Neural cell (in vitro differentiated cells): ENCODE data around the gene ALLC. TPM values are rescaled to one million over a fixed set of nuclear protein-coding genes. Genes with fewer than 3 reads are reported as not detected.
"Not testable (repeated sequence)": the region's sequence is repeated elsewhere in the genome, so short reads cannot be mapped to it uniquely, and the experiment has no call there.

Experiments used
- H2AFZ ChIP-seq: fragments of 200-600, 300-800 bp; sonication (generic), shearing (Covaris generic); 2 replicates; pipeline ENCODE4 v1.6.0; 2014; ENCODE audit warnings: low read depth, mild to moderate bottlenecking, antibody characterized with exemption, low read length, moderate library complexity
- H3F3A ChIP-seq: fragments of 200-600 bp; shearing (Covaris generic); 2 replicates; pipeline ENCODE4 v1.6.1; 2016; ENCODE audit warnings: mild to moderate bottlenecking, moderate library complexity, mixed read lengths, antibody characterized with exemption, low read length; ENCODE audit not compliant: insufficient read depth, poor library complexity, severe bottlenecking
- H3K27ac ChIP-seq: fragments of 200-600, 300-800 bp; sonication (generic), shearing (Covaris generic); 2 replicates; pipeline ENCODE4 v1.5.1; 2014; ENCODE audit warnings: mild to moderate bottlenecking, low read length, moderate library complexity
- H3K27me3 ChIP-seq: fragments of 300-800, 200-600 bp; sonication (generic), shearing (Covaris generic); 2 replicates; pipeline ENCODE4 v1.6.0; 2014; ENCODE audit warnings: mild to moderate bottlenecking, low read depth, low read length, moderate library complexity; ENCODE audit not compliant: insufficient read depth
- H3K36me3 ChIP-seq: fragments of 300-800, 200-600 bp; sonication (generic), shearing (Covaris generic); 2 replicates; pipeline ENCODE4 v1.5.1; 2014; ENCODE audit warnings: mild to moderate bottlenecking, antibody characterized with exemption, low read length, moderate library complexity; ENCODE audit not compliant: insufficient read depth
- H3K4me2 ChIP-seq: fragments of 300-800, 200-600 bp; sonication (generic), shearing (Covaris generic); 2 replicates; pipeline ENCODE4 v1.6.0; 2014; ENCODE audit warnings: mild to moderate bottlenecking, low read length
- H3K4me3 ChIP-seq: fragments of 300-800, 200-600 bp; sonication (generic), shearing (Covaris generic); 2 replicates; pipeline ENCODE4 v1.5.1; 2014; ENCODE audit warnings: mild to moderate bottlenecking, low read length, moderate library complexity
- H3K79me2 ChIP-seq: fragments of 200-600 bp; shearing (Covaris generic); replicated peaks from 2 replicates; pipeline ENCODE4 v1.6.0; 2014; ENCODE audit warnings: mild to moderate bottlenecking, low read length, moderate library complexity; ENCODE audit not compliant: insufficient read depth
- H3K9ac ChIP-seq: fragments of 300-800, 200-600 bp; sonication (generic), shearing (Covaris generic); 2 replicates; pipeline ENCODE4 v1.6.1; 2016; ENCODE audit warnings: mild to moderate bottlenecking, low read length, mixed read lengths
- H3K9me2 ChIP-seq: fragments of 200-600 bp; shearing (Covaris generic); 2 replicates; pipeline ENCODE4 v1.6.1; 2016; ENCODE audit warnings: mild to moderate bottlenecking, low read length, mixed read lengths; ENCODE audit not compliant: insufficient read depth
- H3K9me3 ChIP-seq: fragments of 200-600, 300-800 bp; sonication (generic), shearing (Covaris generic); 2 replicates; pipeline ENCODE4 v1.6.1; 2016; ENCODE audit warnings: mild to moderate bottlenecking, mixed run types, low read length, moderate library complexity, mixed read lengths
- H4K20me1 ChIP-seq: fragments of 200-600 bp; shearing (Covaris generic); 2 replicates; pipeline ENCODE4 v1.6.1; 2016; ENCODE audit warnings: mild to moderate bottlenecking, mixed run types; ENCODE audit not compliant: insufficient read depth
- EP300 ChIP-seq: fragments of 450-650 bp; conservative IDR thresholded peaks from 2 replicates; pipeline ENCODE4 v1.6.1; 2014; ENCODE audit warnings: antibody characterized with exemption, mild to moderate bottlenecking, moderate library complexity; ENCODE audit not compliant: poor library complexity, severe bottlenecking
- EZH2 ChIP-seq: fragments of 200-600, 300-800 bp; shearing (Covaris generic), sonication (generic); IDR thresholded peaks from 2 replicates; pipeline ENCODE4 v1.6.1; 2014; ENCODE audit warnings: antibody characterized with exemption, low read length, borderline replicate concordance, mild to moderate bottlenecking; ENCODE audit not compliant: insufficient read depth, poor library complexity, severe bottlenecking
- MXI1 ChIP-seq: fragments of 450-650 bp; conservative IDR thresholded peaks from 2 replicates; pipeline ENCODE4 v1.6.1; 2014; ENCODE audit warnings: antibody characterized with exemption, mild to moderate bottlenecking; ENCODE audit not compliant: poor library complexity, severe bottlenecking
- POLR2AphosphoS5 ChIP-seq: IDR thresholded peaks from 2 replicates; pipeline ENCODE4 v1.6.1; 2012
- RAD21 ChIP-seq: fragments of 450-650 bp; conservative IDR thresholded peaks from 2 replicates; pipeline ENCODE4 v1.6.1; 2014; ENCODE audit warnings: antibody characterized with exemption, mild to moderate bottlenecking, moderate library complexity
- SMC3 ChIP-seq: fragments of 450-650 bp; conservative IDR thresholded peaks from 2 replicates; pipeline ENCODE4 v1.6.1; 2014; ENCODE audit warnings: antibody characterized with exemption, mild to moderate bottlenecking, moderate library complexity; ENCODE audit not compliant: poor library complexity
- TAF1 ChIP-seq: IDR thresholded peaks from 2 replicates; pipeline ENCODE4 v1.6.1; 2012; ENCODE audit warnings: low read depth
- polyA plus RNA-seq: library from polyadenylated mRNA; depleted of rRNA; stranded (reverse); fragments of >200 nt; gene quantifications from 2 replicates; pipeline ENCODE4 v1.2.3, GENCODE V29; 2014
- TF ChIP-seq, protein P1 (sequence below): fragments of 450-650 bp; IDR thresholded peaks from 2 replicates; pipeline ENCODE4 v1.5.1; 2014; ENCODE audit warnings: antibody characterized with exemption, mild to moderate bottlenecking, moderate library complexity; ENCODE audit not compliant: poor library complexity, severe bottlenecking
- TF ChIP-seq, protein P2 (sequence below): IDR thresholded peaks from 2 replicates; pipeline ENCODE4 v1.6.1; 2012; ENCODE audit warnings: borderline replicate concordance

ALLC gene
- polyA plus RNA-seq, 1 donor from 2014 or later, result 0.33 TPM

DNA sequence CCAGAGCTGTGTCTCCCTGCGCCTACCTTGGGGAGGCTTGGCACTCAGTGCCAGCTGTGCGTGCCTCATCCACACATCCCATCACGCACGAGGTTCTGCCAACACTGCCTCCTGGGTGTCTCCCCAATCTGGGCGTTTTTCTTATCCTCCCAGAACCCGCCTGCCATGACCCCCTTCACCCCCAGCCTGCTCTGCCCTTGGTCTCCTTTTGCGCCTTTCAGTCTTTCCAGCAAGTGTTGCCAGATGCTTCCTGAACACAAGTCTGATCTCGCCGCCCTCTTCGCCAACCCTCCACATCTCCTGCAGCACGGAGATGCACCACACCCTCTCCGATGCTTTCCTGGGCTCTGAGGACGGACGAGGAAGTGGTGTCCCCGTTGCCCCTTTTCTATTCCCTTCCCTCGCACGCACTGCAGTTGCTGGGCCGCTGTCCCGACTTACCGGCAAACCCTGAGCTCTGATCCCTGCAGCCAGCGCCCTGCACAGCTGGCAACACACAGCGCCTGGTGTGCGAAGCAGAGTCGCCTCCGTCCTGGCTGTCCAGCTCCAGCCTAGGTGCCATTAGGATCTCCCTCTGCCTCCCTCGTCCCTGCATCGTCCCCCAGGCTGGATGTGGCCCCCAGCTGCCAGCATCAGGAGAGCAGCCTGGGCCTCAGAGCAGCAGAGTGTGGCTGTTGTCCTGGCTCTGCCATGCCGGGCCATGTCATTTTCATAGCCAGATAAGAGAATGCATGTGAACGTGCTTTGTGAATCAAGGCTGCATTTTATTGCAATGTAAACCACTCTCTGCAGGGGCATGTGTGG lies 22.6 kb upstream of the ALLC start:
- no peaks in the 10 kb centered on the region for H3F3A ChIP-seq
- H3K79me2 ChIP-seq, result no peaks in the 10 kb centered on the region
- H3K27ac ChIP-seq, result no peak overlapping the region
- no peak overlapping the region for H3K4me3 ChIP-seq
- H3K27me3 ChIP-seq, result no peaks in the 10 kb centered on the region
- no peak overlapping the region for H3K9ac ChIP-seq
- H2AFZ ChIP-seq, result no peak overlapping the region
- H3K36me3 ChIP-seq, result no peaks in the 10 kb centered on the region
- TF ChIP-seq RAD21, result no peak
- TF ChIP-seq MXI1, result no peak
- TF ChIP-seq TAF1, result no peak
- TF ChIP-seq, protein P1, sequence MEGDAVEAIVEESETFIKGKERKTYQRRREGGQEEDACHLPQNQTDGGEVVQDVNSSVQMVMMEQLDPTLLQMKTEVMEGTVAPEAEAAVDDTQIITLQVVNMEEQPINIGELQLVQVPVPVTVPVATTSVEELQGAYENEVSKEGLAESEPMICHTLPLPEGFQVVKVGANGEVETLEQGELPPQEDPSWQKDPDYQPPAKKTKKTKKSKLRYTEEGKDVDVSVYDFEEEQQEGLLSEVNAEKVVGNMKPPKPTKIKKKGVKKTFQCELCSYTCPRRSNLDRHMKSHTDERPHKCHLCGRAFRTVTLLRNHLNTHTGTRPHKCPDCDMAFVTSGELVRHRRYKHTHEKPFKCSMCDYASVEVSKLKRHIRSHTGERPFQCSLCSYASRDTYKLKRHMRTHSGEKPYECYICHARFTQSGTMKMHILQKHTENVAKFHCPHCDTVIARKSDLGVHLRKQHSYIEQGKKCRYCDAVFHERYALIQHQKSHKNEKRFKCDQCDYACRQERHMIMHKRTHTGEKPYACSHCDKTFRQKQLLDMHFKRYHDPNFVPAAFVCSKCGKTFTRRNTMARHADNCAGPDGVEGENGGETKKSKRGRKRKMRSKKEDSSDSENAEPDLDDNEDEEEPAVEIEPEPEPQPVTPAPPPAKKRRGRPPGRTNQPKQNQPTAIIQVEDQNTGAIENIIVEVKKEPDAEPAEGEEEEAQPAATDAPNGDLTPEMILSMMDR, result no peak
- TF ChIP-seq POLR2AphosphoS5, result no peak
- H3K9me3 ChIP-seq, result no peaks in the 10 kb centered on the region
- H3K9me2 ChIP-seq, result no peaks in the 10 kb centered on the region
- no peak overlapping the region for H3K4me2 ChIP-seq
- H4K20me1 ChIP-seq, result no peaks in the 10 kb centered on the region

DNA sequence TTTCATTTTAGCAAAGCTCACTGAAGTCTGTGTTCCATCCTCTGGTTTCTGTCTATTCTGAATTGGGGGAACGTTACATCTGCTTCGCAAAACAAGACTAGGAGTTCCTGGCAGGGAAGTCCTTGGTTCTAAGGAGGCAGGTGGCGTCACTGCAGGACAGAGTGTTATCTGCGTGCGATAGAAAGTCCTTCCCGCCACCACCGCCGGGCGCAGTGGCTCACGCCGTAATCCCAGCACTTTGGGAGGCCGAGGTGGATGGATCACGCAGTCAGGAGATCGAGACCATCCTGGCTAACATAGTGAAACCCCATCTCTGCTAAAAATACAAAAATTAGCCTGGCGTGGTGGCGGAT lies 22.0 kb upstream of the ALLC start:
- not testable (repeated sequence) for H2AFZ ChIP-seq, H3K4me3 ChIP-seq, H3F3A ChIP-seq, H3K9me2 ChIP-seq, H3K27me3 ChIP-seq, H3K27ac ChIP-seq, H3K9me3 ChIP-seq, H3K9ac ChIP-seq, H3K79me2 ChIP-seq, H3K36me3 ChIP-seq, H3K4me2 ChIP-seq, H4K20me1 ChIP-seq

DNA sequence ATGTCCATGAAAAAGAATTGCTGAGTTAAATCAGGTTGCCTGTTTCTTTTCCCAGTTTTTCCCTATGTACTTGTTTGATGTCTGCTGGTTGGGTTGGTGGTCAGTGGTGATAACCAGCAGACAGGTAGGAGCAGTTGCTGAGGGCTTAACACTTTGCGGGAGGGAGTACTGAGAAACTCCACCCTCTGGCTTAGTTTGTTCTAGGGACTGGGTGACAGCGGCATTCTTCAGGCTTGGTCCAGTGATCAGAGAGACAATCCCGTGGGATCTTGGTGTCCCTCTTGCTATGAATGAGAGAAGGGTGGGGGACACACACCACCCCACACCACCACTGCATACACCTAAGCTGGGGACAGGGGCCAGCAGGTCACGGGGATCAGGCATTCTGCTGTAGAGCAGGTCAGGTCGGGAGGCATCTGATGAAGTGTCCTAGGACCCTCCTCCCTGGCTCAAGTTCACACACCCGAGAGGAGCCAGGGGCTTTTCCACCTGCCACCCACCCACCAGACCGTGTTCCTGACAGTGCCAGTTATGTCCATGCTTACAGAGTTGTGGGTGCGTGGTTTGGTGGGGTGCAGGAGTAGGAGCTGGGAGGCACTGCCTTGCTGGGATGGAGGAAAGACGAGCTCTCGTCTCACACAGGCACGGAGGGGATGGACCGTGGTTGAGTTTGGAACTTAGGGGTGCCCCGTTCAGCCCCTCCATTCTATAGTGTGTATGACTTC lies 21.3 kb upstream of the ALLC start:
- Histone ChIP-seq H3K27me3 (no peaks in the 10 kb centered on the region), H2AFZ (no peak overlapping the region)
- TF ChIP-seq MXI1 (no peak), SMC3 (no peak), POLR2AphosphoS5 (no peak), RAD21 (no peak), EP300 (no peak), TAF1 (no peak), EZH2 (no peak)
- TF ChIP-seq, protein P1, result no peak
- TF ChIP-seq, protein P2, sequence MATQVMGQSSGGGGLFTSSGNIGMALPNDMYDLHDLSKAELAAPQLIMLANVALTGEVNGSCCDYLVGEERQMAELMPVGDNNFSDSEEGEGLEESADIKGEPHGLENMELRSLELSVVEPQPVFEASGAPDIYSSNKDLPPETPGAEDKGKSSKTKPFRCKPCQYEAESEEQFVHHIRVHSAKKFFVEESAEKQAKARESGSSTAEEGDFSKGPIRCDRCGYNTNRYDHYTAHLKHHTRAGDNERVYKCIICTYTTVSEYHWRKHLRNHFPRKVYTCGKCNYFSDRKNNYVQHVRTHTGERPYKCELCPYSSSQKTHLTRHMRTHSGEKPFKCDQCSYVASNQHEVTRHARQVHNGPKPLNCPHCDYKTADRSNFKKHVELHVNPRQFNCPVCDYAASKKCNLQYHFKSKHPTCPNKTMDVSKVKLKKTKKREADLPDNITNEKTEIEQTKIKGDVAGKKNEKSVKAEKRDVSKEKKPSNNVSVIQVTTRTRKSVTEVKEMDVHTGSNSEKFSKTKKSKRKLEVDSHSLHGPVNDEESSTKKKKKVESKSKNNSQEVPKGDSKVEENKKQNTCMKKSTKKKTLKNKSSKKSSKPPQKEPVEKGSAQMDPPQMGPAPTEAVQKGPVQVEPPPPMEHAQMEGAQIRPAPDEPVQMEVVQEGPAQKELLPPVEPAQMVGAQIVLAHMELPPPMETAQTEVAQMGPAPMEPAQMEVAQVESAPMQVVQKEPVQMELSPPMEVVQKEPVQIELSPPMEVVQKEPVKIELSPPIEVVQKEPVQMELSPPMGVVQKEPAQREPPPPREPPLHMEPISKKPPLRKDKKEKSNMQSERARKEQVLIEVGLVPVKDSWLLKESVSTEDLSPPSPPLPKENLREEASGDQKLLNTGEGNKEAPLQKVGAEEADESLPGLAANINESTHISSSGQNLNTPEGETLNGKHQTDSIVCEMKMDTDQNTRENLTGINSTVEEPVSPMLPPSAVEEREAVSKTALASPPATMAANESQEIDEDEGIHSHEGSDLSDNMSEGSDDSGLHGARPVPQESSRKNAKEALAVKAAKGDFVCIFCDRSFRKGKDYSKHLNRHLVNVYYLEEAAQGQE, result no peak

More for the DNA sequence above, 21.3 kb upstream of the ALLC start:
- no peaks in the 10 kb centered on the region for H3K36me3 ChIP-seq
- H3K9me2 ChIP-seq, result no peaks in the 10 kb centered on the region
- H4K20me1 ChIP-seq, result no peaks in the 10 kb centered on the region
- no peaks in the 10 kb centered on the region for H3F3A ChIP-seq
- H3K4me2 ChIP-seq, result no peak overlapping the region
- no peak overlapping the region for H3K4me3 ChIP-seq
- H3K9ac ChIP-seq, result no peak overlapping the region
- H3K79me2 ChIP-seq, result no peaks in the 10 kb centered on the region
- H3K27ac ChIP-seq, result no peak overlapping the region
- H3K9me3 ChIP-seq, result no peaks in the 10 kb centered on the region
